Measurements from ENCODE around the gene PDE10A.

PDE10A gene

GRCh38 chr6:165665384-165665672 is 2.3 kb upstream of the PDE10A start:
- H3K36me3 ChIP-seq (ENCODE audit: insufficient read depth, low read length) = no peaks in the 10 kb centered on the region
- no peak overlapping the region for H2AFZ ChIP-seq (ENCODE audit: low read length)
- no peaks in the 10 kb centered on the region for H4K20me1 ChIP-seq (ENCODE audit: insufficient read depth, low read length)
- H3K4me1 ChIP-seq (ENCODE audit: insufficient read depth, low read length, severe bottlenecking) = no peaks in the 10 kb centered on the region
- no peak overlapping the region for H3K9ac ChIP-seq (ENCODE audit: low read length)
- H3K27ac ChIP-seq (ENCODE audit: low read depth, low read length, poor library complexity, severe bottlenecking) = no peak overlapping the region
- H3K9me2 ChIP-seq (ENCODE audit: low read depth, low read length) = no peaks in the 10 kb centered on the region
- TF ChIP-seq, protein P1, sequence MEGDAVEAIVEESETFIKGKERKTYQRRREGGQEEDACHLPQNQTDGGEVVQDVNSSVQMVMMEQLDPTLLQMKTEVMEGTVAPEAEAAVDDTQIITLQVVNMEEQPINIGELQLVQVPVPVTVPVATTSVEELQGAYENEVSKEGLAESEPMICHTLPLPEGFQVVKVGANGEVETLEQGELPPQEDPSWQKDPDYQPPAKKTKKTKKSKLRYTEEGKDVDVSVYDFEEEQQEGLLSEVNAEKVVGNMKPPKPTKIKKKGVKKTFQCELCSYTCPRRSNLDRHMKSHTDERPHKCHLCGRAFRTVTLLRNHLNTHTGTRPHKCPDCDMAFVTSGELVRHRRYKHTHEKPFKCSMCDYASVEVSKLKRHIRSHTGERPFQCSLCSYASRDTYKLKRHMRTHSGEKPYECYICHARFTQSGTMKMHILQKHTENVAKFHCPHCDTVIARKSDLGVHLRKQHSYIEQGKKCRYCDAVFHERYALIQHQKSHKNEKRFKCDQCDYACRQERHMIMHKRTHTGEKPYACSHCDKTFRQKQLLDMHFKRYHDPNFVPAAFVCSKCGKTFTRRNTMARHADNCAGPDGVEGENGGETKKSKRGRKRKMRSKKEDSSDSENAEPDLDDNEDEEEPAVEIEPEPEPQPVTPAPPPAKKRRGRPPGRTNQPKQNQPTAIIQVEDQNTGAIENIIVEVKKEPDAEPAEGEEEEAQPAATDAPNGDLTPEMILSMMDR (IDR thresholded peaks at IDR 0.05; ENCODE audit: low read length) = no peak
- no peak for TF ChIP-seq EZH2 (IDR thresholded peaks at IDR 0.05; ENCODE audit: borderline replicate concordance, low read length)
- no peaks in the 10 kb centered on the region for H3K79me2 ChIP-seq (ENCODE audit: insufficient read depth, low read length)
- H3K9me3 ChIP-seq (ENCODE audit: low read length) = no peaks in the 10 kb centered on the region
- no peaks in the 10 kb centered on the region for H3K27me3 ChIP-seq (ENCODE audit: insufficient read depth, low read length)
- no peak overlapping the region for H3K4me2 ChIP-seq (ENCODE audit: low read length)
- no peaks in the 10 kb centered on the region for H3F3A ChIP-seq (ENCODE audit: insufficient read depth, low read length)
- no peak overlapping the region for H3K4me3 ChIP-seq (ENCODE audit: low read depth, low read length, poor library complexity, severe bottlenecking)

GRCh38 chr6:165664559-165665383 is 1.7 kb upstream of the PDE10A start:
- H4K20me1 ChIP-seq (ENCODE audit: insufficient read depth, low read length) = no peaks in the 10 kb centered on the region
- no peak overlapping the region for H3K4me2 ChIP-seq (ENCODE audit: low read length)
- H3K9me2 ChIP-seq (ENCODE audit: low read depth, low read length) = no peaks in the 10 kb centered on the region
- no peaks in the 10 kb centered on the region for H3K9me3 ChIP-seq (ENCODE audit: low read length)
- no peaks in the 10 kb centered on the region for H3K27me3 ChIP-seq (ENCODE audit: insufficient read depth, low read length)
- H3K27ac ChIP-seq (ENCODE audit: low read depth, low read length, poor library complexity, severe bottlenecking) = no peak overlapping the region
- H3K9ac ChIP-seq (ENCODE audit: low read length) = no peak overlapping the region
- H3K4me3 ChIP-seq (ENCODE audit: low read depth, low read length, poor library complexity, severe bottlenecking) = no peak overlapping the region
- H3K79me2 ChIP-seq (ENCODE audit: insufficient read depth, low read length) = no peaks in the 10 kb centered on the region
- no peaks in the 10 kb centered on the region for H3F3A ChIP-seq (ENCODE audit: insufficient read depth, low read length)
- H3K36me3 ChIP-seq (ENCODE audit: insufficient read depth, low read length) = no peaks in the 10 kb centered on the region
- no peaks in the 10 kb centered on the region for H3K4me1 ChIP-seq (ENCODE audit: insufficient read depth, low read length, severe bottlenecking)
- TF ChIP-seq EZH2 (IDR thresholded peaks at IDR 0.05; ENCODE audit: borderline replicate concordance, low read length) = no peak
- TF ChIP-seq, protein P1 (IDR thresholded peaks at IDR 0.05; ENCODE audit: low read length) = no peak
- H2AFZ ChIP-seq (ENCODE audit: low read length) = no peak overlapping the region

- Histone ChIP-seq H3K9me3 (ENCODE audit: low read length) (no peaks in the 10 kb centered on the region), H3K79me2 (ENCODE audit: insufficient read depth, low read length) (no peaks in the 10 kb centered on the region), H3K9ac (ENCODE audit: low read length) (no peak overlapping the region), H2AFZ (ENCODE audit: low read length) (no peak overlapping the region), H3K27me3 (ENCODE audit: insufficient read depth, low read length) (no peaks in the 10 kb centered on the region), H3K4me3 (ENCODE audit: low read depth, low read length, poor library complexity, severe bottlenecking) (no peak overlapping the region), H4K20me1 (ENCODE audit: insufficient read depth, low read length) (no peaks in the 10 kb centered on the region), H3F3A (ENCODE audit: insufficient read depth, low read length) (no peaks in the 10 kb centered on the region), H3K27ac (ENCODE audit: low read depth, low read length, poor library complexity, severe bottlenecking) (no peak overlapping the region), H3K9me2 (ENCODE audit: low read depth, low read length) (no peaks in the 10 kb centered on the region), H3K4me1 (ENCODE audit: insufficient read depth, low read length, severe bottlenecking) (no peaks in the 10 kb centered on the region), H3K4me2 (ENCODE audit: low read length) (no peak overlapping the region), H3K36me3 (ENCODE audit: insufficient read depth, low read length) (no peaks in the 10 kb centered on the region)
- TF ChIP-seq, protein P1 (IDR thresholded peaks at IDR 0.05; ENCODE audit: low read length) = no peak
- TF ChIP-seq EZH2 (IDR thresholded peaks at IDR 0.05; ENCODE audit: borderline replicate concordance, low read length) = no peak
Measured at GRCh38 chr6:165663736-165664558, 906 bp upstream of the PDE10A start.

All from OCI-LY1 (cell line).